GM20431 (cell line): ENCODE data around the gene SRGAP1.

ENCODE experiments used
- in situ Hi-C: fragments of 300-500 bp; cut with MseI, MboI; formaldehyde crosslinking; loops from one replicate; pipeline ENCODE4 v1.15.0; 2020; ENCODE audit warnings: low sequenced_read_pairs; ENCODE audit not compliant: unreplicated experiment

The SRGAP1 gene

GRCh38 chr12:63924781-63925180 is 80.3 kb downstream of the SRGAP1 start:
- in situ Hi-C loops = no loop called here

DNA sequence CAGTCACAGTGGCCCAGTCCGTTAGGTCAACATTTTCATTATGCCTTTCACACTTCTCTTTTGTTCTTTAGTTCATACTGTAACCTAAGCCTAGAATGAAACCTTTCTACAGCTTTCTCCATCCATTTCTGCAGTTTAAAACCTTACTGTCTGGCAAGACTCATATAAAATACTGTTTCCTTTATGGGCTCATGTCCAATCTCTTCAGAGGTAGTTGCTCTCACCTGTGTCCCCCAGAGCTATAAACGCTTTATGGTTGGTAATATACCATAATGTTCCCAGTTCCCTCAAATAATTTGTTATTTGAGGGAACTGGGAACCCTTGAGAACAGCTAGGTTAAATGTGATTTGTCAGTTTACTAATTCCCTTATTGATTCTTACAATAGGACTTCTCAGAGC is 83.0 kb downstream of the SRGAP1 start:
- in situ Hi-C loops = no loop called here

DNA sequence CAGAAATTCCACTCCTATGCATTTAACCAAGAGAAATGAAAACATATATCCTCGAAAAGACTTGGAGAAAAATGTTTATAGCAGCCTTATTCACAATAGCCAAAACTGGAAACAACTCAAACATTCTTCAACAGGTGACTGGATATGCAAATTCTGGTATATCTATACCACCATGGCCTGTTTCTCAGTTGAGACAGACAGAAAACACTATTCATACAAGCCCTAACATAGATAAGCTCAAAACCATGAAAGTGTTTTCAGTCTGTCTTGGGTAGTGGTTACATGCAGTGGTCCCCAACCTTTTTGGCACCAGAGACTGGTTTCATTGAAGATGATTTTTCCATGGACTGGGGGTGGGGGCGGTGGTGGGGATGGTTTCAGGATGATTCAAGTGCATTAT is 83.8 kb downstream of the SRGAP1 start:
- in situ Hi-C loops = no loop called here

DNA sequence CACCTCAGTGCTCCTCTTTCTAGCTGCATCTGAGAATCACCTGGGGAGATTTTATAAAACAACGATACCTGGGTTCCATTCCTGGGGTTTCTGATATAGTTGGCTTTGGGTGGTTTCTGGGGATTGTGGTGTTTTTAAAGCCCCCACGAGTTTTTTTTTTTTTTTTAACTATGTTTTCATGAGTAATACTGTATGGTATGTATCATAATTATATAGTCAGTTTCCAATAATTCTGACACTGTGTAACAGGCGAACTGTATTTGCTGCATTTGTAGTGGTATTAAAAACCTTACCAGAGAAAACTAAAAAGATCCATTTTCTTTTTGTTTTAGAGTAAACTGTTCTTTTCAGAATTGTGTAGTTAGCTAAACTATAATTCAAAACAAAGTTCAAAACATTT is 84.9 kb downstream of the SRGAP1 start:
- in situ Hi-C loops = no loop called here

GRCh38 chr12:63930971-63931370 is 86.5 kb downstream of the SRGAP1 start:
- in situ Hi-C loops = no loop called here

DNA sequence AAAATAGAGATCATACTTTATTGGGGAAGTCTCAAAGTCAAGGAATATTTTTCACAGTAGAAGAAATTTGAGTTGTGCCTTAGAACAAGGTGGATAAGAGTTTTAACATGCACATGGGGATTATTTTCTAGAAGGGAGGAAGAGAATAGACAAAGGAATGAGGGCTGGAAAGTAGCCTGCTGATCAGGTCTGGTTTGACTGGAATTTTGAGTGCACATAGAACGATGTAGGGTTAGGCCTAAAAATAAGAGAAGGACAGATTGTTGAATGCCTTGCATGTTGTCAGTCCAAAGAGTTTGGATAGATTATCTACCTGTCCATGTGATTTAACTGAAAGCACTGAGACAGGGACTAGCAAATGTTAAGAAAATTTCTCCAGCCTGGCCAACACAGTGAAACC is 87.2 kb downstream of the SRGAP1 start:
- in situ Hi-C loops = no loop called here

- in situ Hi-C loops = no loop called here
Observed at GRCh38 chr12:63934936-63935335, 90.4 kb downstream of the SRGAP1 start.

- in situ Hi-C loops = no loop called here
Observed at GRCh38 chr12:63935361-63935760, 90.9 kb downstream of the SRGAP1 start.

DNA sequence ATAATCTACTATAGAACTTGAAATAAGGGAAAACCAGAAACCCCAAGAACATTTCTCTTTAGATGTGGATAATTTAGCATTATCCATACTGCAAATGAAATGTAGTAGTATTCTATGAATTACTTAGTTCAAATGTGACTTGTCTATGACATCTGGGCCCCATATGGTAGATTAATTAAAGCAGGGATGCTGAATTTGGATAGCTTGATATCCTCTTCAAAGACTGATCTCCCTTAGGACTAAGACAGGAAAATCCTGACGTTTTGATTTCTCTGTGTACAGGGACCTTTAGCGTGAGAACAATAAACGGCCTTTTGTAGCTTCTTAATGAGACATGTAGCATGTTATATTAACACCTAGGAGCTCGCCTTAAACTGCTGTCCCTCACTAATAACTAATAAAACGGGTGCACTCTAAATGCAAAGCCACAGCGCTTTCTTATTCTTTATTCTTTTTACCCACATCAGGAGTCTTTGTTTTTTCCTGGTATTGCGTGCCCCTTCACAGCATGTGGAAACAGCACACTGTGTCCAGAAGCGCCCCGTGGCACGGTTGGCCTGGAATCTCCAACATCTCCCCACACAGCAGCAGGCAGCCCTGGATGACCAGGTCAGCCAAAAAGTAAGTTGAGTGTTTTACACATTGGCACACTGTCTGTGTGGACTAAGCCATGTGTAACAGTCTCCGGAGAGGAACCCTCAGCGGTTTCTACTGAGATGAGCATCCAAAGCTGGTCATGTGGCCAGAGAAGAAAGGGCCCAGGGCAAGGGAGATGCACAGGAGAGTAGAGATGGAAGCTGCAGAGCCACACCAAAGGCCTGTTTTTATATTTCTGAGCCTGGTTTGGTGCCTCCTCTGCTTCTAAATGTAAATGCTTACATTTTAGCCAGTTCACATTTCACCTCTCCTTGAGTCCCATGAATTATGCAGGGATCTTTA is 93.1 kb downstream of the SRGAP1 start:
- in situ Hi-C loops = no loop called here

GRCh38 chr12:63940310-63941005 is 96.0 kb downstream of the SRGAP1 start:
- in situ Hi-C loops = no loop called here

GRCh38 chr12:63941166-63941800 is 96.8 kb downstream of the SRGAP1 start:
- in situ Hi-C loops = no loop called here

GRCh38 chr12:63941879-63942278 is 97.4 kb downstream of the SRGAP1 start:
- in situ Hi-C loops = no loop called here

DNA sequence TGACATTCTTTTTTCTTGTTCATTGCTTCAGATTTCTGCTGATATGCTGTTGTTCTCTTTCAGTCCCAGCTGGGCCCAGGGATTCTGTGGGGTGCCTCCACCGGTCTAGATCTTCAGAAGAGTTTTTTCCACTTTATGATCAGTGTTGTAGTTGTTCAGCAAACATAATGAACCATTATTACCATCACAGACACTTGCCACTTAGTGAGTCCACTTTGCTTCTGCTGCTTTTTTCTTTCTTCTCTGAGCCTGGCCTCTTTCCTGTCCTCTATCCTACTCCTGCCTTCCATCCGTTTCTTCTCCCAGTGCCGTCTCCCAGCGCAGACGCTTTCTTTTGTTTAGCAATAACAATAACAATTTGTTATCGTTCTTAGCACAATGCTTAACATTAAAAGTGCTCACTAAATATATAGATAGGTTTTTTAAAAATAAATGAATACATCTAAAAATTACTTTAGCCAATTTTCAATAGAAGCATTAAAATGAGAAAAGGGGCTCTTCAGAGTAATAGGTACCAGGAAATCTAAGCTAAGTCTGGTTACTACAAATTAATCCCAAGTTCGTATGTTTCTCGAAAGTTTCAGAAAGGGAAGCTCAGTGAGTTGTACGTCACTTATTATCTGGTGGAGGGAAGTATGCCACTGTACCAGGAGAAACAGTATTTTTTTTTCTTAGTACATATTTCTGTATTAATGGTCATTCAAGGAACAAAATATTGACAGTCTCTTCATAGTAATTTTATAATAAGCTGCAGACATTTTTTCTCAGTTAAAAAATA is 98.2 kb downstream of the SRGAP1 start:
- in situ Hi-C loops = no loop called here

DNA sequence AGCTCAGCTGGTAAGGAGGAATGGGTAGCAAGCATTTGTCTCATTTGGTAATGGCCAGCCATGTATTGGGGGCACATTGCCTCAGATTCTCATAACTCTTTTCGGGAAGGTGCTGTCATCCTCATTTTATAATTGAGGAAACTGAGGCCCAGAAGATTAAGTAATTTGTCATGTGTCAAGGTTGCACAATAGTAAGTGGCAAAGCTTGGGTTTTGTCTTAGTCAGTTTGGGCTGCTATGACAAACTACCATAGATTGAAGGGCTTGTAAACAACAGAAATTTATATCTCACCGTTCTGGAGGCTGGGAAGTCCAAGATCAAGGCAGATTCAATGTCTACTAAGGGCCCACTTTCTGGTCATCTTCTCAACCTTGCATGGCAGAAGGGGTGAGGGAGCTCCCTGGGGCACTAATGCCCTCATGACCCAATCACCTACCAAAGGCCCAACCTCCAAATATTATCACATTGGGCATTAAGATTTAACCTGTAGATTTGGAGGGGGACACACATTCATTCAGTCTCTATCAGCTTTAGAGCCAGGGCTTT is 99.6 kb downstream of the SRGAP1 start:
- in situ Hi-C loops = no loop called here

DNA sequence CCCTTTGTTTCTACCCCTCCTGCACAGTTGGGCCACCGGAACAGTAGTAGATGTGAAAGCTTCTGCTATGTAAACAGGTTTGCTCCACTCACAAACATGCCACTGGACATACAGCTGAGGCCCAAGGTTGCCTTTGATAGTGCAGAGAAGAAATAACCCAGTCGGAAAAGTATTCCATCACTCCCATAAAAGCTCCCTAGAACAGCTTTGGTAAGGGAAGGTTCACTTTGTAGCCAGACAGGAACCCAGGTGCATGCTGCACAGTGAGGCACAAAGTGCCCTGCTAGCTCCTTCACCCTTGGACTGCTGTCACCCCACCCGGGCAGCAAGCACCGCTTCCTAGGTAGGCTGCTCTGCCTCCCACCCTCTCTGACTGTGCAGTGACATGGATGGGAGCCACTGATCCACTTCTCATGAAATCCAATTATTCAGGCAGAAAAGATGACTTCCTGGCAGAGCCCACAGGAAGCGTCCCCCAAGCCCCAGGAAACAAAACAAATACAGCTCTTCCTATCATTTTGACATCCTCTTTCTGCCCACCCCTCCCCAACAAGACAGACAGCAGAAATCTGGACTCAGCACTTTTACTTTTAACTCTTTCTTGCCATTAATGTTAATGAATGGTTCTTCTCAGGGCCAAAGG is 100.2 kb downstream of the SRGAP1 start:
- in situ Hi-C loops = no loop called here

DNA sequence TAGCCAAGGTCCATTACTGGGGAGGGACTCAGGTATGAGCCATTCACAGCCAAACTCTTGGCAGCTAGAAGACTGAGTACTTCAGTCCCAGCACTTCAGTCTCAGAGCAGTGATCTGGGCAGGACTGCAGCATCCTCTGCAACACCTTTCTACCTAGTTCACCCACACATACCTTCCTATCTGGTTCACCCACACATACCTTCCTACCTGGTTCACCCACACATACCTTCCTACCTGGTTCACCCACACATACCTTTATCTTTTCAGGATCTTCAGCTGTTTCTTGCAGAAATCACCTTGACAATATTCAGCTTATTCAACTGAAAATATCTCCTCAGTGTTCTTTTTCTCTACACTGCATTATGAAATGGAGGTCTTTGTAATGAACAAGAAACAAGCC is 101.3 kb downstream of the SRGAP1 start:
- in situ Hi-C loops = no loop called here

- in situ Hi-C loops = no loop called here
Observed at GRCh38 chr12:63948211-63948610, 103.7 kb downstream of the SRGAP1 start.

- in situ Hi-C loops = no loop called here
Observed at GRCh38 chr12:63949902-63950301, 105.4 kb downstream of the SRGAP1 start.

DNA sequence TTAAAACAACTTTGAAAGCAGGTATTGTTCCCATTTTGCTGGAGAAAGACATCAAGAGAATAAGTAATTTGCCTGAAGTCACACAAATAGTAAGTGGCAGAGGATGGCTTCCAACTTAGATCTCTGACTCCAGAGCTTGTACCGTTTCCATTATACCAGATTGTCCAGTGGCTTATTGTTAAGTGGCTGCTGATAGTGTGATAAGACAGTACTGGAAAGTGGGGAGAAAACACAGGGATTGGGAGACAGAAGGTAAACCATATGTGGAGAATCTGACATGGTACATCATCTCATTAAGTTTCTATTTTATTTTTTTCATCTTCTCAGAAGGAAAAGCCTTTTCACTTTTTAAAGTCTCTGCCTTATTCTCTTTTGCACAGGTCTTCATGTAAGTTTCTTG is 108.5 kb downstream of the SRGAP1 start:
- in situ Hi-C loops = no loop called here
